Immature natural killer cell (primary cell): ENCODE measurements around the gene AGO3. TPM values are rescaled to one million over a fixed set of nuclear protein-coding genes. Genes with fewer than 3 reads are reported as not detected.

Source experiments
- DNase-seq, 3 donors: peaks; one replicate each; pipeline ENCODE4 v3.0.0; 2022; ENCODE audit warnings: mixed read lengths in 1 of 3
- H3K27ac Mint-ChIP-seq, 6 donors: one replicate each; pipeline ENCODE4 v1.8.0; 2020; ENCODE audit warnings: mixed read lengths in 6 of 6, mild to moderate bottlenecking in 5 of 6, inconsistent platforms in 4 of 6, moderate library complexity in 3 of 6
- H3K27me3 Mint-ChIP-seq, 3 donors: one replicate each; pipeline ENCODE4 v1.8.0; 2020 to 2021; ENCODE audit warnings: low read depth in 3 of 3, mild to moderate bottlenecking in 3 of 3, mixed read lengths in 3 of 3, moderate library complexity in 3 of 3, inconsistent platforms in 1 of 3
- H3K36me3 Mint-ChIP-seq, 3 donors: one replicate each; pipeline ENCODE4 v1.8.0; 2020; ENCODE audit warnings: mixed read lengths in 3 of 3, inconsistent platforms in 2 of 3, mild to moderate bottlenecking in 2 of 3
- H3K4me1 Mint-ChIP-seq, 2 donors: one replicate each; pipeline ENCODE4 v1.8.0; 2020; ENCODE audit warnings: inconsistent platforms in 2 of 2, mild to moderate bottlenecking in 2 of 2, mixed read lengths in 2 of 2, moderate library complexity in 1 of 2
- H3K4me3 Mint-ChIP-seq, 5 donors: one replicate each; pipeline ENCODE4 v1.8.0; 2020; ENCODE audit warnings: mild to moderate bottlenecking in 5 of 5, mixed read lengths in 5 of 5, inconsistent platforms in 3 of 5, moderate library complexity in 3 of 5
- H3K9me3 Mint-ChIP-seq, 6 donors: one replicate each; pipeline ENCODE4 v1.8.0; 2020; ENCODE audit warnings: mild to moderate bottlenecking in 6 of 6, mixed read lengths in 6 of 6, inconsistent platforms in 4 of 6, moderate library complexity in 3 of 6
- polyA plus RNA-seq, 3 donors: library from polyadenylated mRNA; unstranded; fragments of 300-500 nt; fragmentation: Illumina TruSeq; gene quantifications; one replicate each; pipeline ENCODE4 v1.2.3, GENCODE V29; 2021

Gene AGO3
- polyA plus RNA-seq, 3 donors from 2014 or later, result 6.9 to 12.8 (median 9.3) TPM

DNA sequence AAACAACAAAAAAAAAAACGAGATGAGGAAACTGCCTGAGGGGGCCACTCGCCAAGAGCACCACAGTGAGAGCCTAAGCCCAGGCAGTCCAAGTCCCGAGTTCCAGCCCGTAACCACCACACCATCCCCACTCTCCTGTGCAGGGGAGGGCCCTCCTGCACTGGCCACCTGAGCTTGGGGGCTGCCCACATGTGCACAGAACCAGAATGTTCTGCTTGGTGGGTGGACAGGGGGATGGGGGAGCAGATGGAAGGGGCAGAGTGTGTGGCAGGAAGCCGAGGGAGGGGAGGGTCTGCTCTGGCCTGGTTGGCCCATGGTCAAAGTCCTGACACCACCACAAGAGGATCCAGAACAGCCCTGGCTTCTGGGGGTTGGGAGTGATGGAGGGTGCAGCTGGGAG is 175.4 kb downstream of the AGO3 start:
- Mint-ChIP-seq H3K9me3 (peaks cover 0 to 2% (median 0%) of the 10 kb centered on the region in 6 donors), H3K27me3 (peaks cover 0 to 1% (median 0%) of the 10 kb centered on the region in 3 donors), H3K27ac (no peak overlapping the region), H3K36me3 (no peaks in the 10 kb centered on the region), H3K4me1 (peaks cover 1 to 6% of the 10 kb centered on the region in 2 donors), H3K4me3 (no peak overlapping the region)
- no peak for DNase-seq

DNA sequence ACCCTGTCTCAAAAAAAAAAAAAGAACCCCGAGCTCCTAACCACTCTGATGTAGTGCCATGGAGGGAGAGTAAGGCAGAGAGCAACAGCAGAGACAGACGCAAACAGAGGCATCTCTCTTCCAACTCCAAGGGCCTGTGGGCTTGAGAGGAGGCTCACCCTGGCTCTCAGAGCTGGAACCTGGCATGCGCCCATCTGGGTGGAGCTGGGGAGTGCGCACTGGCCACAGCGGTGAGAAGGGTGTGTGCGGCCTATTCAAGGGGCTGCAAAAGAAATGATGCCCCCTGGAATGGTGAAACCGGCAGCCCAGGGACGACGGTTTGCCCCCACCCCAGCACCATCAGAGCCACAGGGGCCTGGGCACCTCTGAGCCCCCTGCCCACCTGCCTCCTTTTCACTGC is 176.5 kb downstream of the AGO3 start:
- Mint-ChIP-seq H3K36me3 (no peaks in the 10 kb centered on the region), H3K27me3 (peaks cover 0 to 1% (median 0%) of the 10 kb centered on the region in 3 donors), H3K4me3 (no peak overlapping the region), H3K4me1 (peaks cover 1 to 6% of the 10 kb centered on the region in 2 donors), H3K27ac (no peak overlapping the region), H3K9me3 (peaks cover 0 to 2% (median 0%) of the 10 kb centered on the region in 6 donors)
- DNase-seq, result no peak

DNA sequence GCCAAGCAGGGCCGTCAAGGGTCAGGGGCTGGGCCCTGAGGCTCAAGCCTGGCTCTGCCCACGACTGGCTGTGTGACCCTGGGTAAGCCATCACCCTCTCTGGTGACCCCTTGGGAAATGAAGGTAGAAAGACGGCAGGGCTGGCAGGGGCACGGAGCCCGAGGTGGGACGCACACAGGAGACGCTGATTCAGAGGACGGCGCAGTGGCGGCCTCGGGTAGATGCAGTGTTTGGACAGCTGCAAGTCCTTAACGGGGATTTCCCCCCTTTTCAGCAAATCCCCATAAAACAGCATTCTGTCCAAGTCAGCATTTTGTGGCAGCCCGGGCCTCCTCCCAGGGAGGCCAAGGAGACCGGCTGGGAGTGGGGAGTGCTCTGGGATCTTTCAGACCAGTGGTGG is 177.4 kb downstream of the AGO3 start:
- peaks cover 0 to 2% (median 0%) of the 10 kb centered on the region in 6 donors for H3K9me3 Mint-ChIP-seq
- no peak for DNase-seq
- H3K27me3 Mint-ChIP-seq, result peaks cover 0 to 2% (median 0%) of the 10 kb centered on the region in 3 donors
- H3K4me3 Mint-ChIP-seq, result no peak overlapping the region
- H3K4me1 Mint-ChIP-seq, result peaks cover 1 to 6% of the 10 kb centered on the region in 2 donors
- no peaks in the 10 kb centered on the region for H3K36me3 Mint-ChIP-seq
- H3K27ac Mint-ChIP-seq, result no peak overlapping the region

DNA sequence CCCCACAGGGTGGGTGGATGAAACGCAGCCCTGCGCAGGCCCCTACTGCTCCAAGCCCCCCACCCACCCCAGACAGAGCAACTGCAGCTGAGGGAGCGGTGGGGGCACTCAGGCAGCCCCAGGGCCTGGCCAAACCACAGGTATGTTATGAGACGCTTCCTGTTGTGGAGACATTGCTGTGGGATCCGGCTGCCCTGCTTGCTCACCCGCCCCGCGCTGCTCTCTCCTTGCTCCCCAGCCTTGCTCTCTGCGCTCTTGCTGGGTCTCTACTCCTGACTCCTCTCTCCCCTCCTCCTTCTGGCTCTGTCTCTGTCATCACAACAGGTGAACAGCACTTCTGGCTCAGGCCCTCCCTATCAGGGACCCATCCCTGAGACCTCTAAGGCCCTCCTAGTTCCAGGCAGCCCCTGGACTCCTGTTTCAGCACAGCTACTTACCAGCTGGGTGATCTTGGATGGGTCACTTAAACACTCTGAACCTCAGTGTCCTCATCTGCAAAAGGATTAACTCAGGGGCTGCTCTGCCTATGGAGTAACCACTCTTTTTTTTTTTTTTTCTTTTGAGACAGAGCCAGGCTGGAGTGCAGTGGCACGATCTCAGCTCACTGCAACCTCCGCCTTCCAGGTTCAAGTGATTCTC is 178.3 kb downstream of the AGO3 start:
- peaks cover 1 to 6% of the 10 kb centered on the region in 2 donors for H3K4me1 Mint-ChIP-seq
- peaks cover 0 to 2% (median 0%) of the 10 kb centered on the region in 6 donors for H3K9me3 Mint-ChIP-seq
- DNase-seq, result peak in 1 of 3 donors; percentile 24
- H3K4me3 Mint-ChIP-seq, result peak overlapping the region in 2 of 5 donors; percentile 12 to 22
- H3K27me3 Mint-ChIP-seq, result peaks cover 0 to 4% (median 0%) of the 10 kb centered on the region in 3 donors
- peak overlapping the region in 2 of 6 donors; percentile 29 to 58 for H3K27ac Mint-ChIP-seq
- no peaks in the 10 kb centered on the region for H3K36me3 Mint-ChIP-seq

DNA sequence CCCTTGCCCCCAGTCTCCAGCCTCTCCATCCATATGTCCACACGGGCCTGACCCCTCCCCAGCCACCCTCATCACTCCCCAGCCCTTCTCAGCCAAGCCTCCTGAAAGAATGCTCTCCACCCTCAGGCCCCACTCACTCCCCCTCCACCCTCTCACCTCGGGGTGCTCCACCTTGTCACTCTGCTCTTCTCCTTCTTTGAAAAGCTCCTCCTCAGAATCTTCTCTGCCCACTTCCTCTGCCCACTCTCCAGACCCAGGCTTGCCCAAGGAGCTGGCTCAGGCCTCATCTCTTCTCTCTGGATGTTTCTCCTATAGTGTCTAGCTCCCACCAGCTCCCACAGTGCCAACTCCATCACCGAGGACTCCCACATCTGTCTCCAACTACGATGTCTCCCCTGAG is 180.2 kb downstream of the AGO3 start:
- Mint-ChIP-seq H3K27ac (no peak overlapping the region), H3K4me3 (no peak overlapping the region), H3K36me3 (no peaks in the 10 kb centered on the region), H3K4me1 (peaks cover 1 to 6% of the 10 kb centered on the region in 2 donors), H3K9me3 (peaks cover 0 to 2% (median 0%) of the 10 kb centered on the region in 6 donors), H3K27me3 (peaks cover 0 to 5% (median 0%) of the 10 kb centered on the region in 3 donors)
- no peak for DNase-seq

DNA sequence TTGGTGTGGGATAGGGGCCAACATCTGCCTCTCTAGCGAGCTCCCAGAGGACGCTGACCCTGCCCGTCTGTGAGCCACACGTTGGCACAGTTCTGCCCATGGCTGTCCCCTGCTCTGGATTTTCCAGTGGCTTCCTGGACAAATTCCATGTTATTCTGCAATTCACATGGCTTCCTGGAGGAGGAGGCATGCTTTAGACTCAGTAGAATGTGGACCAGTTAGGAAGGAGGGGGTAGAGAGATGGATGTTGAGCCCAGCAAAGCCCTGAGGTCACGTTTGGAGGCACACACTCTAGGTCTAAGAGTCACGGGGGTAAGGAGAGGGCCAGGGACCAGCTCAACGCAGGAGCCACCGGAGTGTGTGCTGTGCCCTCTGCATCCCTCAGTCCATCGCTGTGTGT is 181.9 kb downstream of the AGO3 start:
- H3K4me1 Mint-ChIP-seq, result peaks cover 1 to 6% of the 10 kb centered on the region in 2 donors
- no peak overlapping the region for H3K27ac Mint-ChIP-seq
- H3K9me3 Mint-ChIP-seq, result peaks cover 0 to 2% (median 0%) of the 10 kb centered on the region in 6 donors
- H3K4me3 Mint-ChIP-seq, result no peak overlapping the region
- H3K27me3 Mint-ChIP-seq, result peaks cover 0 to 6% (median 0%) of the 10 kb centered on the region in 3 donors
- no peak for DNase-seq
- H3K36me3 Mint-ChIP-seq, result no peaks in the 10 kb centered on the region

DNA sequence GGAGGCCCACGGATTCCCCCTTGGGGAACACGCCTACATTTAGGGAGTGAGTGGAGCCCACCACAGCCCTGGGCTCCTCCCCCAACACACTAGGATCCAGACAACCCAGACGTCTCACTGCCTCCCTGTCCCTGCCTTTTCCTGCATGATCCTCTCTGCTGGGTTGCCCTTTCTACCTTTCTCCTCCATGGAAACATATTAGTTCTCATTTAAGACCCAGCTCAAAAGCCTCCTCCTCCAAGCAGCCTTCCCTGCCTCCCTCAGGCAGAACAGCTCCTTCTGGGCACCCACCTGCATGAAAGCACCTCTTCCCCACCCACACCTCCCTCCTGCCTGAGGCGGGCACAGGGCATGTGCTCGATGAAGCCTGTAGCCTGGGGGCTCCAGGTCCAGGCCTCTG is 183.5 kb downstream of the AGO3 start:
- Mint-ChIP-seq H3K9me3 (peaks cover 0 to 2% (median 0%) of the 10 kb centered on the region in 6 donors), H3K27me3 (peaks cover 0 to 6% (median 0%) of the 10 kb centered on the region in 3 donors), H3K27ac (no peak overlapping the region), H3K4me3 (no peak overlapping the region), H3K4me1 (peaks cover 0 to 1% of the 10 kb centered on the region in 2 donors), H3K36me3 (no peaks in the 10 kb centered on the region)
- DNase-seq, result no peak

DNA sequence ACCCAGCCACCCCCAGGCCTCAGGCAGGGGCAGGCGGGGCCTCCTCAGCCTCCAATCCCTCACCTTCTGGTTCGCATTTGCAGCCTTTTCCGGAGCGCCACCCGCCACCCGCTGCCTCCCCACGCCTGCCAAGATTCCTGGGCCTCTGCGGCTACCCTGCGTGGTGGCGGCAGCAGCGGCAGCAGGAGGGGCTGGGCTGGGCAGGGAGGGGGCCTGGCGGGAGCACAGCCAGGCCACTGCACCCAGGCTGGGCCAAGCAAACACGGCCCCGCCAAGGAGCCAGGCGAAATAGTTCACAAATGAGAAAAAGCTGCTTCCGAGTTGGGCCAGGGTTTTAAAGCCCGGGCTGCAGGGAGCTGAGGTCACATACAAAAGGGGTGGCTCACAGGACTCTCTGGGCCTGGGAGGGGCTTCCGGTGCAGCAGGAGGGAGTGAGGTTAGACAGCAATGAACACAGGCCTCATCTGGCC is 184.3 kb downstream of the AGO3 start:
- Mint-ChIP-seq H3K27ac (no peak overlapping the region), H3K4me3 (no peak overlapping the region), H3K27me3 (peaks cover 0 to 6% (median 2%) of the 10 kb centered on the region in 3 donors), H3K4me1 (no peaks in the 10 kb centered on the region), H3K36me3 (no peaks in the 10 kb centered on the region), H3K9me3 (no peaks in the 10 kb centered on the region)
- no peak for DNase-seq

DNA sequence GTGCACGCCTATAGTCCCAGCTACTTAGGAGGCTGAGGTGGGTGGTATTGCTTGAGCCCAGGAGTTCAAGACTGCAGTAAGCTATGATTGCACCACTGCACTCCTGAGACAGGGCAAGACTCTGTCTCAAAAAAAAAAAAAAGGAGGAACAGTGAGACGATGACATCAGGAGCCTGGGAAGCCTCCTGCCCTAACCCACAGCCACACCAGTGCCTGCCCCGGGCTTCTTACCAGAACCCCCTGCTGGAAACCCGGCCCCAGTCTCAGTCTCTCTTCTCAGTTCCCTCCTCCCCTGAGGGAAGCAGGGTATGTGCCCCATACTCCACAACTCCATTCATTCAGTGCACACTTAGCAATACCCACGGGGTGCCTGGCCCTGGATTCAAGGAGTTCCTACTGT is 185.0 kb downstream of the AGO3 start:
- no peaks in the 10 kb centered on the region for H3K9me3 Mint-ChIP-seq
- H3K27me3 Mint-ChIP-seq, result peaks cover 0 to 6% (median 2%) of the 10 kb centered on the region in 3 donors
- no peak overlapping the region for H3K4me3 Mint-ChIP-seq
- no peaks in the 10 kb centered on the region for H3K4me1 Mint-ChIP-seq
- no peaks in the 10 kb centered on the region for H3K36me3 Mint-ChIP-seq
- no peak for DNase-seq
- H3K27ac Mint-ChIP-seq, result no peak overlapping the region

DNA sequence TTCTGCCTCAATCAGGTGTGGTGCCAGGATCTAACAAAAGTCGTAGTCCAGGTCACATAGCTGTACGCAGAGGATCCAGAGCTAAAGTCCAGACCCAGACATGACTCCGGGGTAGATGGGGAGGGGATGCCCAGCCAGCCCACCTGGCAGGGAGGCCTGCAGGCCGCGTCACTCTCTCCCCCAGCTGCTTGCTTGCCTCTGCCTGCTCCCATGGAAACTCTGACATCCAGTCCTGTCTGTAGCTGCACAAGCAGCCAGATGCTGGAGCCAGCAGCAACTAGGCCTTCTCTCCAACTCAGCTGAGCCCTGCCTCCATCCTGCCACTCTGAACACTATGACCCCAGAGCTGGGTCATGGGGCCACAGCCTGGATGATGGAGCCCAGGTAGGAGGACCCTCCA is 186.0 kb downstream of the AGO3 start:
- no peaks in the 10 kb centered on the region for H3K4me1 Mint-ChIP-seq
- no peak overlapping the region for H3K4me3 Mint-ChIP-seq
- DNase-seq, result no peak
- peaks cover 0 to 6% (median 2%) of the 10 kb centered on the region in 3 donors for H3K27me3 Mint-ChIP-seq
- no peak overlapping the region for H3K27ac Mint-ChIP-seq
- no peaks in the 10 kb centered on the region for H3K36me3 Mint-ChIP-seq
- H3K9me3 Mint-ChIP-seq, result no peaks in the 10 kb centered on the region

DNA sequence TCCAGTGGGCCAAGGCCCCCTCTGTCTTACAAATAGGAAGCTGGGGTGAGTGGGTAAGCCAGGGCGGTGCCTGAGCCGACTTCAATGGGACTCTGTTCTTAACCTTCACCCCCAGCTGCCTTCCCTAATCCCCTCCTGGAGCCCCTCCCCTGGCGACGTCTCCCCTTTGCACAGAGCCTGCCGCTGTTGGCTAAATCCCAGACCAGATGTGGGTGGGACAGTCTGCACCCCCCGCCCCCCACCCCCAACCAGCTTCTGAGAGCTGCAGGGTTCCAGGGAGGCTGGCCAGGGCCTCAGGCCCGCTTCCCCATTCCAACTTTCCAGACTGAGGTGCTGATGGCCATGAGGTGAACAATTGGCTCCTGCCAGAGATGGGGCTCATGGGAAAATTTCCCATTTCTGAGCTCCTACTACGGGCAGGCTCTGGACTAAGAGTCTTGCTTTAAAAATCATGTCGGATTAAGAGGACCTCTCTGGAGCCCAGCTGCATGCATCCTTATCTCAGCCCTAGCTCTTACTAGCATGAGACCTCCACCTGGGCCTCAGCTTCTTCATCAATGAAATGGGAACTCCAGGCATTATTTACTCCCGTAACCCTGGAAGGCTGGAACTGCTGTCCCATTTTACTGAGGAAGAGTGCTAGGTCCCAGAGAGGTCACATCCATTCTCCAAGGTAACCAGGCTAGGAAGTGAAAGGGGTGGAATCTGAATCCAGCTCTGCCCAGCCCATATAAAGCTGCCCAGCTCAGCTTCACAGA is 187.7 kb downstream of the AGO3 start:
- Mint-ChIP-seq H3K9me3 (no peaks in the 10 kb centered on the region), H3K4me3 (no peak overlapping the region), H3K27ac (no peak overlapping the region), H3K4me1 (peaks cover 4 to 6% of the 10 kb centered on the region in 2 donors), H3K27me3 (peaks cover 0 to 9% (median 6%) of the 10 kb centered on the region in 3 donors), H3K36me3 (peaks cover 0 to 3% (median 0%) of the 10 kb centered on the region in 3 donors)
- no peak for DNase-seq

DNA sequence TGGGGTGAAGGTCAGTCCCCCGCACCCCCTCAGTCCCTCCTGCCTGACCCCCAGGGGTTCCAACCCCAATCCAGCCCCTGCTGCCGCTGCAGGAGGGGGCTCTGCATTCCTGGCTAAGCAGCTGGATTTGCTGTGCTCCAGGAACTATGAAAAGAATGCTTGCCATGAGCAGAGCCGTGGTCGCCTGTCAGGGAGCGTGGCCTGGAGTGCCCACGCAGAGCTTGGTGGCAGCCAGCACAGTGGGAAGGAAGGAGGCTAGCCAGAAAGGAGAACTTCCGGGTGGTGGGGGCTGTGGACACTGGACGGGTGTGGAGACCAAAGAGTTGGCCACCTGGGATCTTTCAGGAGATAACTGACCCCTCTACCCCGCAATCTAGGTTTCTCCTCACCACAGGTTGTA is 188.6 kb downstream of the AGO3 start:
- peaks cover 0 to 3% (median 0%) of the 10 kb centered on the region in 3 donors for H3K36me3 Mint-ChIP-seq
- H3K27me3 Mint-ChIP-seq, result peaks cover 0 to 11% (median 9%) of the 10 kb centered on the region in 3 donors
- H3K4me1 Mint-ChIP-seq, result peaks cover 9 to 14% of the 10 kb centered on the region in 2 donors
- no peak overlapping the region for H3K4me3 Mint-ChIP-seq
- no peak overlapping the region for H3K27ac Mint-ChIP-seq
- no peak for DNase-seq
- no peaks in the 10 kb centered on the region for H3K9me3 Mint-ChIP-seq
